ENCODE data around the gene KRTAP10-12. TPM values are rescaled to one million over a fixed set of nuclear protein-coding genes. Genes with fewer than 3 reads are reported as not detected.

KRTAP10-12 gene
- total RNA-seq, 4 donors from 2014 or later: not detected

- Histone ChIP-seq H3K4me3 (no peak overlapping the region), H3K27me3 (peaks cover 7 to 16% (median 11%) of the 10 kb centered on the region in 3 donors), H3K27ac (no peak overlapping the region), H3K9me3 (no peaks in the 10 kb centered on the region), H3K4me1 (no peaks in the 10 kb centered on the region), H3K36me3 (no peaks in the 10 kb centered on the region)
- intact Hi-C loops (cut with DNase I; ENCODE audit: low total_unique reads) (no loop called here), in situ Hi-C loops (cut with MboI; ENCODE audit: low sequenced_read_pairs in 4 of 4) (no loop called here)
- ATAC-seq: no peak
- TF ChIP-seq CTCF (IDR thresholded peaks at IDR 0.05 in 4 of 5, conservative IDR thresholded peaks at IDR 0.05 in 1 of 5) (no peak), POLR2A (IDR thresholded peaks at IDR 0.05) (no peak)
- DNase-seq: no peak
These were observed 45.8 kb upstream of the KRTAP10-12 start for GRCh38 chr21:44650973-44651675.

GRCh38 chr21:44653123-44653522 is 43.8 kb upstream of the KRTAP10-12 start:
- no peak for TF ChIP-seq CTCF (IDR thresholded peaks at IDR 0.05 in 4 of 5, conservative IDR thresholded peaks at IDR 0.05 in 1 of 5)
- TF ChIP-seq POLR2A (IDR thresholded peaks at IDR 0.05): no peak
- ATAC-seq (no peak), DNase-seq (no peak)
- in situ Hi-C loops (cut with MboI; ENCODE audit: low sequenced_read_pairs in 4 of 4) (no loop called here), intact Hi-C loops (cut with DNase I; ENCODE audit: low total_unique reads) (no loop called here)
- Histone ChIP-seq H3K9me3 (no peaks in the 10 kb centered on the region), H3K4me3 (no peak overlapping the region), H3K4me1 (no peaks in the 10 kb centered on the region), H3K27me3 (peaks cover 8 to 14% (median 11%) of the 10 kb centered on the region in 3 donors), H3K27ac (no peak overlapping the region), H3K36me3 (no peaks in the 10 kb centered on the region)

- Histone ChIP-seq H3K36me3 (no peaks in the 10 kb centered on the region), H3K4me1 (no peaks in the 10 kb centered on the region), H3K27me3 (peaks cover 3 to 11% (median 4%) of the 10 kb centered on the region in 3 donors), H3K27ac (no peak overlapping the region), H3K4me3 (no peak overlapping the region), H3K9me3 (no peaks in the 10 kb centered on the region)
- TF ChIP-seq CTCF (IDR thresholded peaks at IDR 0.05 in 4 of 5, conservative IDR thresholded peaks at IDR 0.05 in 1 of 5) (no peak), POLR2A (IDR thresholded peaks at IDR 0.05) (no peak)
- intact Hi-C loops (cut with DNase I; ENCODE audit: low total_unique reads): no loop called here
- ATAC-seq (no peak), DNase-seq (no peak)
- in situ Hi-C loops (cut with MboI; ENCODE audit: low sequenced_read_pairs in 4 of 4): no loop called here
These were observed 43.1 kb upstream of the KRTAP10-12 start for GRCh38 chr21:44653656-44654575.

- in situ Hi-C loops (cut with MboI; ENCODE audit: low sequenced_read_pairs in 4 of 4): no loop called here
- no peak within 1 kb of the TSS for H3K27ac ChIP-seq
These were observed 42.3 kb upstream of the KRTAP10-12 start, which contains the start of gene KRTAP12-4 for GRCh38 chr21:44654576-44655175. TSS of gene KRTAP12-4 (minus strand) at chr21:44654659. CDS start at chr21:44654614, 45 bp downstream.

More at GRCh38 chr21:44654576-44655175, 42.3 kb upstream of the KRTAP10-12 start, which contains the start of gene KRTAP12-4:
- TF ChIP-seq CTCF (IDR thresholded peaks at IDR 0.05 in 4 of 5, conservative IDR thresholded peaks at IDR 0.05 in 1 of 5): no peak
- no peak for TF ChIP-seq POLR2A (IDR thresholded peaks at IDR 0.05)
- Histone ChIP-seq H3K27me3 (peaks cover 0 to 8% (median 4%) of the 10 kb centered on the region in 3 donors), H3K4me1 (no peaks in the 10 kb centered on the region), H3K4me3 (no peak within 1 kb of the TSS), H3K9me3 (no peaks in the 10 kb centered on the region), H3K36me3 (no peaks in the 10 kb centered on the region)
- intact Hi-C loops (cut with DNase I; ENCODE audit: low total_unique reads): no loop called here
- ATAC-seq (no peak), DNase-seq (no peak)
